ENCODE data around the gene CLCN1. TPM values are rescaled to one million over a fixed set of nuclear protein-coding genes. Genes with fewer than 3 reads are reported as not detected.

Gene CLCN1
- total RNA-seq, 1 donor from 2014 or later = not detected

DNA sequence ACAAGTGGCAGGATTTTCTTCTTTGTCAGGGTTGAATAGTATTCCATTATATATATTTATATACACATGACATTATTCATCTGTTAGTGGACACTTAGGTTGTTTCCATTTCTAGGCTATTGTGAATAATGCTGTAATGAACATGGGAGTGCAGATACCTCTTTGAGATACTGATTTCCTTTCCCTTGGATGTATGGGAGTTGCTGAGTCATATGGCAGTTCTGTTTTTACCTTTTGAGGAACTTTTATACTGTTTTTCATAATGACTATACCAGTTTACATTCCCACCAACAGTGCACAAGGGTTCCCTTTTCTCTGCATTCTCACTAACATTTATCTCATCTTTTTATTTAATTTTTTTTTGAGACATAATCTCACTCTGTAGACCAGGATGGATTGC, 1.8 kb upstream of the CLCN1 start:
- no peak overlapping the region for H3K27ac Mint-ChIP-seq (ENCODE audit: unreplicated experiment)
- H3K27me3 Mint-ChIP-seq (ENCODE audit: unreplicated experiment) = no peaks in the 10 kb centered on the region
- no peak for DNase-seq (ENCODE audit: extremely low spot score, unreplicated experiment)
- no peak overlapping the region for H3K4me3 Mint-ChIP-seq (ENCODE audit: unreplicated experiment)
- TF ChIP-seq, protein P1, sequence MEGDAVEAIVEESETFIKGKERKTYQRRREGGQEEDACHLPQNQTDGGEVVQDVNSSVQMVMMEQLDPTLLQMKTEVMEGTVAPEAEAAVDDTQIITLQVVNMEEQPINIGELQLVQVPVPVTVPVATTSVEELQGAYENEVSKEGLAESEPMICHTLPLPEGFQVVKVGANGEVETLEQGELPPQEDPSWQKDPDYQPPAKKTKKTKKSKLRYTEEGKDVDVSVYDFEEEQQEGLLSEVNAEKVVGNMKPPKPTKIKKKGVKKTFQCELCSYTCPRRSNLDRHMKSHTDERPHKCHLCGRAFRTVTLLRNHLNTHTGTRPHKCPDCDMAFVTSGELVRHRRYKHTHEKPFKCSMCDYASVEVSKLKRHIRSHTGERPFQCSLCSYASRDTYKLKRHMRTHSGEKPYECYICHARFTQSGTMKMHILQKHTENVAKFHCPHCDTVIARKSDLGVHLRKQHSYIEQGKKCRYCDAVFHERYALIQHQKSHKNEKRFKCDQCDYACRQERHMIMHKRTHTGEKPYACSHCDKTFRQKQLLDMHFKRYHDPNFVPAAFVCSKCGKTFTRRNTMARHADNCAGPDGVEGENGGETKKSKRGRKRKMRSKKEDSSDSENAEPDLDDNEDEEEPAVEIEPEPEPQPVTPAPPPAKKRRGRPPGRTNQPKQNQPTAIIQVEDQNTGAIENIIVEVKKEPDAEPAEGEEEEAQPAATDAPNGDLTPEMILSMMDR (IDR thresholded peaks at IDR 0.05) = no peak
- no peaks in the 10 kb centered on the region for H3K9me3 Mint-ChIP-seq (ENCODE audit: unreplicated experiment)
- H3K36me3 Mint-ChIP-seq (ENCODE audit: unreplicated experiment) = peaks cover 5% of the 10 kb centered on the region
- H3K4me1 Mint-ChIP-seq (ENCODE audit: unreplicated experiment) = peaks cover 25% of the 10 kb centered on the region

GRCh38 chr7:143316492-143316891, 581 bp downstream of the CLCN1 start:
- no peaks in the 10 kb centered on the region for H3K36me3 Mint-ChIP-seq (ENCODE audit: unreplicated experiment)
- TF ChIP-seq, protein P1 (IDR thresholded peaks at IDR 0.05) = no peak
- H3K4me3 Mint-ChIP-seq (ENCODE audit: unreplicated experiment) = no peak overlapping the region
- no peaks in the 10 kb centered on the region for H3K27me3 Mint-ChIP-seq (ENCODE audit: unreplicated experiment)
- no peaks in the 10 kb centered on the region for H3K9me3 Mint-ChIP-seq (ENCODE audit: unreplicated experiment)
- peaks cover 34% of the 10 kb centered on the region for H3K4me1 Mint-ChIP-seq (ENCODE audit: unreplicated experiment)
- DNase-seq (ENCODE audit: extremely low spot score, unreplicated experiment) = no peak
- no peak overlapping the region for H3K27ac Mint-ChIP-seq (ENCODE audit: unreplicated experiment)

DNA sequence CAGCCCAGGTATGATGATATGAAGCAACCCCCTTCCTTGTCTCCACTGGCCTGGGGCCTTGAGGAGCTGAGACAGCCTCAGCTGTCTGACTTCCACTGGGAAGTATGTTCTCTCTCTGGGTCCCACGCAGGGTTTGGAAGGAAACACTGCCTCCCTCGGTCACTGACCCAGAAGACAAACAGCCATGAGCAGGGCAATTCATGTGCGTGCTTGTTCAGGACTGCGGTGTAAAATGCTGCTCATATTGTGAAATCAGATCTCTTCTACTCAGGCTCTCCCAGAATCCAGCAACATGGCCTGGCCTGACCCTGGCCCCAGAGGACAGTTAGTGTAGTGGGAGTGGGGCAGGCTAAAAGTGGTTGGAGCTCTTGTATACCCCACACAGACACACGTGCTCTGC, 2.8 kb downstream of the CLCN1 start:
- no peaks in the 10 kb centered on the region for H3K27me3 Mint-ChIP-seq (ENCODE audit: unreplicated experiment)
- H3K27ac Mint-ChIP-seq (ENCODE audit: unreplicated experiment) = peak overlapping the region; percentile 82
- no peak overlapping the region for H3K4me3 Mint-ChIP-seq (ENCODE audit: unreplicated experiment)
- H3K4me1 Mint-ChIP-seq (ENCODE audit: unreplicated experiment) = peaks cover 49% of the 10 kb centered on the region
- no peaks in the 10 kb centered on the region for H3K36me3 Mint-ChIP-seq (ENCODE audit: unreplicated experiment)
- no peak for DNase-seq (ENCODE audit: extremely low spot score, unreplicated experiment)
- no peaks in the 10 kb centered on the region for H3K9me3 Mint-ChIP-seq (ENCODE audit: unreplicated experiment)
- TF ChIP-seq, protein P1 (IDR thresholded peaks at IDR 0.05) = no peak

- H3K9me3 Mint-ChIP-seq (ENCODE audit: unreplicated experiment) = no peaks in the 10 kb centered on the region
- H3K4me3 Mint-ChIP-seq (ENCODE audit: unreplicated experiment) = no peak overlapping the region
- TF ChIP-seq, protein P1 (IDR thresholded peaks at IDR 0.05) = no peak
Observed at GRCh38 chr7:143320620-143321019, 4.7 kb downstream of the CLCN1 start.

DNA sequence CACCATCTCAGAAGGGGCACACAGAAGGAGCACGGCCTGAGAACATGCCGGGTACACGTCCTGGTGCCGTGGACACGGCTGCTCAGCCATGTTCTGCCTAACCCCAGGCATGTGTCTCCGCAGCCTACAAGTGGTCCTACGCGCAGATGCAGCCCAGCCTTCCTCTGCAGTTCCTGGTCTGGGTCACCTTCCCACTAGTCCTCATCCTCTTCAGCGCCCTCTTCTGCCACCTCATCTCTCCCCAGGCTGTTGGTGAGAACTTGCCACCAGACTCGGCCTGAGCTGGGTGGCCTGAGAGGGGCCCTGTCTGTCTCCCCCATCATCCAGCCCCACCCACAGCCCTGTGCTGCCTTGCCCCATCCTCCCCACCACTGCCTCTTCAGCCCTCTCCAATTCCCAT, 5.3 kb downstream of the CLCN1 start:
- no peaks in the 10 kb centered on the region for H3K9me3 Mint-ChIP-seq (ENCODE audit: unreplicated experiment)
- H3K27ac Mint-ChIP-seq (ENCODE audit: unreplicated experiment) = no peak overlapping the region
- H3K4me1 Mint-ChIP-seq (ENCODE audit: unreplicated experiment) = peaks cover 53% of the 10 kb centered on the region
- H3K36me3 Mint-ChIP-seq (ENCODE audit: unreplicated experiment) = no peaks in the 10 kb centered on the region
- DNase-seq (ENCODE audit: extremely low spot score, unreplicated experiment) = no peak
- no peaks in the 10 kb centered on the region for H3K27me3 Mint-ChIP-seq (ENCODE audit: unreplicated experiment)
- no peak overlapping the region for H3K4me3 Mint-ChIP-seq (ENCODE audit: unreplicated experiment)
- TF ChIP-seq, protein P1 (IDR thresholded peaks at IDR 0.05) = no peak

More at GRCh38 chr7:143320620-143321019, 4.7 kb downstream of the CLCN1 start:
- H3K27me3 Mint-ChIP-seq (ENCODE audit: unreplicated experiment) = no peaks in the 10 kb centered on the region
- no peaks in the 10 kb centered on the region for H3K36me3 Mint-ChIP-seq (ENCODE audit: unreplicated experiment)
- H3K27ac Mint-ChIP-seq (ENCODE audit: unreplicated experiment) = no peak overlapping the region
- no peak for DNase-seq (ENCODE audit: extremely low spot score, unreplicated experiment)
- peaks cover 53% of the 10 kb centered on the region for H3K4me1 Mint-ChIP-seq (ENCODE audit: unreplicated experiment)
